Mesenchymal stem cell (in vitro differentiated cells and primary cell): Measurements from ENCODE around the gene AGXT.

Experiments
- DNase-seq: peaks from one replicate; pipeline ENCODE4 v3.0.0-alpha.2; 2013
- H2AFZ ChIP-seq: one replicate; pipeline ENCODE4 v1.6.1; 2013; ENCODE audit warnings: low read depth, mild to moderate bottlenecking, control low read depth, inconsistent platforms, low read length, moderate library complexity
- H2AK5ac ChIP-seq: 2 replicates; pipeline ENCODE4 v1.6.1; 2013; ENCODE audit warnings: low read length, moderate library complexity, mild to moderate bottlenecking, inconsistent platforms; ENCODE audit not compliant: severe bottlenecking
- H2BK120ac ChIP-seq: one replicate; pipeline ENCODE4 v1.6.1; 2013; ENCODE audit warnings: low read depth, mild to moderate bottlenecking, inconsistent platforms, low read length, moderate library complexity
- H2BK12ac ChIP-seq, 2 experiments: one replicate each; pipeline ENCODE4 v1.6.1; 2013; ENCODE audit warnings: inconsistent platforms in 2 of 2, low read length in 2 of 2, mild to moderate bottlenecking in 2 of 2, moderate library complexity in 2 of 2, control low read depth in 1 of 2
- H2BK15ac ChIP-seq: one replicate; pipeline ENCODE4 v1.6.1; 2013; ENCODE audit warnings: mild to moderate bottlenecking, low read depth, inconsistent platforms; ENCODE audit not compliant: poor library complexity, severe bottlenecking
- H2BK5ac ChIP-seq: 2 replicates; pipeline ENCODE4 v1.6.1; 2013; ENCODE audit warnings: low read depth, mild to moderate bottlenecking, low read length, control low read depth, inconsistent platforms; ENCODE audit not compliant: poor library complexity, severe bottlenecking
- H3K14ac ChIP-seq, 2 experiments: one replicate each; pipeline ENCODE4 v1.6.1; 2013; ENCODE audit warnings: inconsistent platforms in 2 of 2, low read length in 2 of 2, control low read depth in 1 of 2, mild to moderate bottlenecking in 1 of 2, moderate library complexity in 1 of 2
- H3K18ac ChIP-seq, 2 experiments: one replicate each; pipeline ENCODE4 v1.6.1; 2013; ENCODE audit warnings: inconsistent platforms in 2 of 2, low read length in 2 of 2, control low read depth in 1 of 2, low read depth in 1 of 2, mild to moderate bottlenecking in 1 of 2
- H3K23ac ChIP-seq, 2 experiments: one replicate each; pipeline ENCODE4 v1.6.1; 2013; ENCODE audit warnings: inconsistent platforms in 2 of 2, low read length in 2 of 2, mild to moderate bottlenecking in 2 of 2, moderate library complexity in 2 of 2, control low read depth in 1 of 2
- H3K27ac ChIP-seq: 2 replicates; pipeline ENCODE4 v1.5.1; 2013; ENCODE audit warnings: mild to moderate bottlenecking, moderate library complexity, low read length, control low read depth, inconsistent platforms; ENCODE audit not compliant: poor library complexity, severe bottlenecking
- H3K27me3 ChIP-seq, 2 experiments: 2 replicates each; pipeline versions ENCODE4 v1.6.1 to v1.7.0; 2013; ENCODE audit warnings: low read length in 2 of 2, mild to moderate bottlenecking in 2 of 2, moderate library complexity in 2 of 2, control low read depth in 1 of 2, inconsistent platforms in 1 of 2; ENCODE audit not compliant: control insufficient read depth in 1 of 2, insufficient read depth in 1 of 2
- H3K36me3 ChIP-seq, 2 experiments: 2 replicates each; pipeline versions ENCODE4 v1.6.1 to v1.7.0; 2013; ENCODE audit warnings: low read length in 2 of 2, control low read depth in 1 of 2, inconsistent platforms in 1 of 2, low read depth in 1 of 2, mild to moderate bottlenecking in 1 of 2; ENCODE audit not compliant: insufficient read depth in 2 of 2, control insufficient read depth in 1 of 2
- H3K4ac ChIP-seq, 2 experiments: one replicate each; pipeline ENCODE4 v1.6.1; 2013; ENCODE audit warnings: inconsistent platforms in 2 of 2, low read length in 2 of 2, mild to moderate bottlenecking in 2 of 2, moderate library complexity in 2 of 2, control low read depth in 1 of 2, low read depth in 1 of 2
- H3K4me1 ChIP-seq: 2 replicates; pipeline ENCODE4 v1.6.1; 2013; ENCODE audit warnings: low read depth, low read length, control low read depth; ENCODE audit not compliant: control insufficient read depth, insufficient read depth
- H3K4me2 ChIP-seq: 2 replicates; pipeline ENCODE4 v1.6.1; 2013; ENCODE audit warnings: low read length, mild to moderate bottlenecking, inconsistent platforms; ENCODE audit not compliant: poor library complexity, severe bottlenecking
- H3K4me3 ChIP-seq, 2 experiments: 2 replicates each; pipeline versions ENCODE4 v1.5.1 to v1.7.0; 2013; ENCODE audit warnings: low read length in 2 of 2, mild to moderate bottlenecking in 2 of 2, control low read depth in 1 of 2, low read depth in 1 of 2; ENCODE audit not compliant: insufficient read depth in 1 of 2
- H3K79me1 ChIP-seq: replicated peaks from 2 replicates; pipeline ENCODE4 v1.6.1; 2013; ENCODE audit warnings: mild to moderate bottlenecking, control low read depth, low read length, inconsistent platforms; ENCODE audit not compliant: poor library complexity, severe bottlenecking
- H3K9ac ChIP-seq: 2 replicates; pipeline ENCODE4 v1.7.0; 2013; ENCODE audit warnings: mild to moderate bottlenecking, low read length, moderate library complexity
- H3K9me3 ChIP-seq: 2 replicates; pipeline ENCODE4 v1.7.0; 2013; ENCODE audit warnings: mild to moderate bottlenecking, low read length; ENCODE audit not compliant: control insufficient read depth
- H4K8ac ChIP-seq: one replicate; pipeline ENCODE4 v1.6.1; 2013; ENCODE audit warnings: inconsistent platforms, mild to moderate bottlenecking, low read length, moderate library complexity
- H4K91ac ChIP-seq: one replicate; pipeline ENCODE4 v1.6.1; 2013; ENCODE audit warnings: mild to moderate bottlenecking, low read length, inconsistent platforms
- WGBS: methylation state at CpG from one replicate; pipeline ENCODE4 v1.1.7; 2013; ENCODE audit warnings: mixed read lengths; 5-methylcytosine and 5-hydroxymethylcytosine counted together

AGXT gene

DNA sequence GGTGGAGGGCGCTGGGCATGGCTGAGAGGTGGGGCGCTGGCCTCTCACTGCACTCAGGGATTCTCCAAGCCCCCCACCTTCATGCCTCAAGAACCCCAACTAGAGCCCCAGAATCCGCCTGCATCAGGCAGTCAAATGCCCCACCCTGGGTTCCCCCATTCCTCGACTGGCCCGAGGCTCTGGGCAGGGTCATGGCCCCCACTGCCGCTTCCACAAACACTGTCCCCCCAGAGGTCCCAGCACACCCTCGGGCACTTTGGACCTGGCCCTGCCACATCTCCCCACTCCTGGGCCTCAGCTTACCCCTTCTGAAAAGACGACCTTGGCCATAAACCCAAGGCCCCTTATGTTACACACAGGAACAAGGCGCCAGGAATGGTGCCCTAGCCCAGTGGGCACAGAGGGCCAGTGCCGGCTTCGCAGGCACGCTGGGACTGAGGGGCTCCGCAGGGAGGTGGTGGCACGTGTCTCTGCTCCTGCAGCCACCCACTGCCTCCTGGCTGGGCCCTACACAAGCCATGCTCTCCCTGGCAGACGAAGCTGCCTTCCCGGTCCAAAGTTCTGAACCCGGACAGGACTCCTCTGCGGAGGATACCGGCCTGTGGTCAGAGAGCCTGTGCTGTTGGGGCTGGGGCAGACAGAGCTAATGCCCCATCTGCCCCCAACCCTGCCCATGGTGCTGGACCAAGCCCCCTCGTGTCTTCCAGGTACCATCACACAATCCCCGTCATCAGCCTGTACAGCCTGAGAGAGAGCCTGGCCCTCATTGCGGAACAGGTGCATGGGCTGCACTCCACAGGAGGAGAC lies 6.8 kb downstream of the AGXT start:
- Histone ChIP-seq H3K9ac (no peak overlapping the region), H2BK5ac (no peak overlapping the region), H3K27me3 (peaks cover 0 to 41% of the 10 kb centered on the region in 2 experiments), H3K14ac (no peak overlapping the region), H3K4me3 (no peak overlapping the region), H3K18ac (no peak overlapping the region), H4K91ac (no peak overlapping the region), H3K4me2 (no peak overlapping the region), H3K27ac (no peak overlapping the region), H2BK15ac (no peak overlapping the region), H3K79me1 (no peaks in the 10 kb centered on the region), H3K4me1 (peaks cover 3% of the 10 kb centered on the region), H3K36me3 (no peaks in the 10 kb centered on the region), H4K8ac (no peak overlapping the region), H2BK120ac (no peak overlapping the region), H2BK12ac (no peak overlapping the region), H3K9me3 (no peaks in the 10 kb centered on the region), H2AK5ac (no peak overlapping the region), H3K4ac (no peak overlapping the region), H2AFZ (no peak overlapping the region), H3K23ac (no peak overlapping the region)
- no peak for DNase-seq
- 81% methylated on average over 21 of the region's 22 CpGs for WGBS

DNA sequence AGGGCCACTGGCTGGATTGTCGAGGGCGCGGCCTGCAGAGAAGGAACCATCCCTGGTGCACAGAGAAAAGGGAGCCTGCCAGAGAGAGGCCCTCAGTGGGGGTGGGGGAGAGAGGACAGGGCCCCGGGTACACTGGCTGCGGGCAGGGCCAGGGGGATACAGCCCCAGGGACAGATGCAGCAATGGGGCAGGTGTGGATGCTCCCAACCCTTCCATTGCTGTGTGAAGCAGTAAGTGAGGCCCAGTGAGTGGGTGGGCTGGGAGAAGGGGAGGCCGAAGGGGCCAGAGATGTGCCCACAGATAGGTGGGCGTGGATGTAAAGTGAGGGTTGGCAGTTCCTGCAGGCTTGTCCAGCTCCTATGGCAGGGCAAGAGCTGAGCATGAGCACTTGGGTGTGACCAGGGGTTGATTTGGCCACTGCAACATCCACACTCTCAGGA lies 7.4 kb downstream of the AGXT start:
- H2BK5ac ChIP-seq = no peak overlapping the region
- no peak overlapping the region for H2BK120ac ChIP-seq
- H3K79me1 ChIP-seq = no peaks in the 10 kb centered on the region
- no peak overlapping the region for H2AFZ ChIP-seq
- H2BK12ac ChIP-seq = no peak overlapping the region
- peaks cover 0 to 40% of the 10 kb centered on the region in 2 experiments for H3K27me3 ChIP-seq
- no peak overlapping the region for H4K91ac ChIP-seq
- H3K9me3 ChIP-seq = no peaks in the 10 kb centered on the region
- H3K4me1 ChIP-seq = peaks cover 3% of the 10 kb centered on the region
- no peak overlapping the region for H4K8ac ChIP-seq
- H2AK5ac ChIP-seq = no peak overlapping the region
- H3K4me2 ChIP-seq = no peak overlapping the region
- no peak overlapping the region for H3K4me3 ChIP-seq
- no peak overlapping the region for H2BK15ac ChIP-seq
- H3K4ac ChIP-seq = no peak overlapping the region
- H3K27ac ChIP-seq = no peak overlapping the region
- no peak overlapping the region for H3K9ac ChIP-seq
- no peak overlapping the region for H3K18ac ChIP-seq
- DNase-seq = no peak
- WGBS = 57% methylated on average over 7 of the region's 7 CpGs
- no peak overlapping the region for H3K23ac ChIP-seq
- no peaks in the 10 kb centered on the region for H3K36me3 ChIP-seq
- no peak overlapping the region for H3K14ac ChIP-seq

DNA sequence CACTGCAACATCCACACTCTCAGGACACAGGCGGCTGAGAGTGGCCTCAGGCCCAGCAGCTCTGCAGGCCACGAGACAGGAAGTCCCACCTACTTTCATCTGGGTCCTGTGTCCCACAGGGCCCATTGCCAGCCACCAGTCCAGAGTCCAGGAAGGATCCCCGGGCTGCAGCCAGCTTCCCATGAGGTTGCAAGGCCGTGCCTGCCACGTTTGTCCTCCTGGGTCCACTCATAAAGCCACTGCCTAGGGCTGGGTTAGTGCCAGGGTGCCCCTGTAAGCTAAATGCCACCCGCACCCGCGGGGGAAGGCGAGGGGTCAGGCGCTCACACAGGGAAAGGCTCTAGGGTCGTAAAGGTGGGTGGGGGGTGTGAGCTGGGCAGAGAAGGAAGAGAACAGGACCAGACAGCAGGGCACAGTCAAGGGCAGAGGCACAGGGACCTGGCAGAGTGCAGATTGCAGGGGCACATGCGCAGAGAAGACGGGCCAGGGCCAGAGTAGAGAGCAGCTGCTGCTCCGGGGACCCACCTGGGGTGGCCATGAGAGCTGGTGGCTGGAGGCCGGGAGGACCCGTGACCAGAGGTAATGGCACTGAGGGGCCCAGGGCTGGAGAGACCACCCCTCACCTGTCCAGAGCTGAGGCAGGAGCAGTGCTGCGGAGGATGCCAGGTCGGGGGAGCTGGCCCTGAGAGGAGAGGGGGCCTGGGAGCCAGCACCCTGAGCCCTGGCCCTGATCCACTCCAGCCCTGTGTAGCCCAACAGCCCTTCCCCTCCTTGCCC lies 8.0 kb downstream of the AGXT start:
- Histone ChIP-seq H2BK12ac (no peak overlapping the region), H2BK15ac (no peak overlapping the region), H3K23ac (no peak overlapping the region), H3K4me2 (no peak overlapping the region), H4K8ac (no peak overlapping the region), H2AK5ac (no peak overlapping the region), H2BK5ac (no peak overlapping the region), H3K27me3 (peaks cover 0 to 38% of the 10 kb centered on the region in 2 experiments), H3K18ac (no peak overlapping the region), H3K4me3 (no peak overlapping the region), H4K91ac (no peak overlapping the region), H3K36me3 (no peaks in the 10 kb centered on the region), H3K9ac (no peak overlapping the region), H3K14ac (no peak overlapping the region), H2BK120ac (no peak overlapping the region), H3K4me1 (peaks cover 3% of the 10 kb centered on the region), H3K27ac (no peak overlapping the region), H3K9me3 (no peaks in the 10 kb centered on the region), H2AFZ (no peak overlapping the region), H3K79me1 (no peaks in the 10 kb centered on the region), H3K4ac (no peak overlapping the region)
- WGBS = 73% methylated on average over 16 of the region's 18 CpGs
- DNase-seq = no peak
